Naive thymus-derived CD4-positive, alpha-beta T cell (primary cell): Measurements from ENCODE around the gene CLK1. TPM values are rescaled to one million over a fixed set of nuclear protein-coding genes. Genes with fewer than 3 reads are reported as not detected.

Source experiments
- ATAC-seq: fragments of 150-1000 bp; cut with Tn5 transposase; 2 replicates; pipeline ENCODE4 v1.10.0; 2021; ENCODE audit warnings: mild to moderate bottlenecking, moderate library complexity
- CTCF ChIA-PET: fragments of 350-600 bp; sonication (Branson Sonifier 250); formaldehyde crosslinking; loops from one replicate; lab custom pipeline; 2021; ENCODE audit warnings: antibody characterized with exemption; lab: Charles Lee
- POLR2A ChIA-PET: fragments of 350-600 bp; sonication (Branson Sonifier 250); formaldehyde crosslinking; loops from one replicate; lab custom pipeline; 2021; ENCODE audit warnings: antibody characterized with exemption, inconsistent platforms; lab: Charles Lee
- DNase-seq, 9 donors: peaks; one replicate each; pipeline versions ENCODE4 v3.0.0 to v3.0.0-alpha.2; 2020 to 2022; ENCODE audit warnings: mixed read lengths in 1 of 9
- H3K27ac ChIP-seq: one replicate; pipeline ENCODE4 v1.7.0; 2013; ENCODE audit warnings: mild to moderate bottlenecking, low read depth, low read length, moderate library complexity
- H3K27me3 ChIP-seq, 2 donors: one replicate each; pipeline ENCODE4 v1.7.0; 2013; ENCODE audit warnings: low read length in 2 of 2, mild to moderate bottlenecking in 2 of 2, moderate library complexity in 2 of 2; ENCODE audit not compliant: control insufficient read depth in 2 of 2, insufficient read depth in 2 of 2
- H3K36me3 ChIP-seq, 3 experiments: 1 replicate in 2 of 3; 2 replicates in 1 of 3; pipeline ENCODE4 v1.7.0; 2013; ENCODE audit warnings: low read length in 3 of 3, mild to moderate bottlenecking in 3 of 3, moderate library complexity in 1 of 3; ENCODE audit not compliant: insufficient read depth in 3 of 3, control insufficient read depth in 2 of 3
- H3K4me1 ChIP-seq, 2 donors: one replicate each; pipeline ENCODE4 v1.7.0; 2013; ENCODE audit warnings: low read length in 2 of 2, mild to moderate bottlenecking in 2 of 2, moderate library complexity in 1 of 2; ENCODE audit not compliant: control insufficient read depth in 2 of 2, insufficient read depth in 2 of 2
- H3K4me3 ChIP-seq: 2 replicates; pipeline ENCODE4 v1.7.0; 2013; ENCODE audit warnings: mild to moderate bottlenecking, low read length
- H3K9me3 ChIP-seq, 3 experiments: 1 replicate in 2 of 3; 2 replicates in 1 of 3; pipeline ENCODE4 v1.7.0; 2013; ENCODE audit warnings: low read length in 3 of 3; ENCODE audit not compliant: control insufficient read depth in 2 of 3
- H3K27ac Mint-ChIP-seq, 9 donors: one replicate each; pipeline ENCODE4 v1.8.0; 2020 to 2022; ENCODE audit warnings: mixed read lengths in 9 of 9, mild to moderate bottlenecking in 8 of 9, moderate library complexity in 5 of 9, inconsistent platforms in 2 of 9
- H3K27me3 Mint-ChIP-seq, 5 donors: one replicate each; pipeline ENCODE4 v1.8.0; 2021 to 2022; ENCODE audit warnings: mixed read lengths in 5 of 5, mild to moderate bottlenecking in 1 of 5
- H3K36me3 Mint-ChIP-seq, 5 donors: one replicate each; pipeline ENCODE4 v1.8.0; 2020 to 2022; ENCODE audit warnings: mixed read lengths in 5 of 5, mild to moderate bottlenecking in 3 of 5, inconsistent platforms in 1 of 5
- H3K4me1 Mint-ChIP-seq, 7 donors: one replicate each; pipeline ENCODE4 v1.8.0; 2020 to 2022; ENCODE audit warnings: mixed read lengths in 7 of 7, mild to moderate bottlenecking in 3 of 7, inconsistent platforms in 1 of 7
- H3K4me3 Mint-ChIP-seq, 10 donors: one replicate each; pipeline ENCODE4 v1.8.0; 2020 to 2022; ENCODE audit warnings: mild to moderate bottlenecking in 10 of 10, mixed read lengths in 10 of 10, moderate library complexity in 6 of 10, inconsistent platforms in 2 of 10
- H3K9me3 Mint-ChIP-seq, 11 donors: one replicate each; pipeline ENCODE4 v1.8.0; 2020 to 2022; ENCODE audit warnings: mixed read lengths in 11 of 11, mild to moderate bottlenecking in 4 of 11, inconsistent platforms in 1 of 11, moderate library complexity in 1 of 11
- intact Hi-C, 2 donors: fragments of 100-400 bp; cut with micrococcal nuclease; formaldehyde crosslinking; loops; one replicate each; pipeline ENCODE4 v1.15.1; 2023
- polyA plus RNA-seq, 2 donors: library from polyadenylated mRNA; unstranded; fragments of 300-500 nt; fragmentation: Illumina TruSeq; gene quantifications; one replicate each; pipeline ENCODE4 v1.2.3, GENCODE V29; 2021
- total RNA-seq, 6 experiments: library from RNA in 5 of 6; stranded (reverse) in 5 of 6; gene quantifications; 1 replicate in 5 of 6; 2 replicates in 1 of 6; pipeline ENCODE4 v1.2.3 and lab custom pipeline; 2021 to 2026

The CLK1 gene
- total RNA-seq (100 to 1,000 TPM; 134 to 974 (median 502) TPM), polyA plus RNA-seq (10 to 100 TPM; 24.8 to 61.6 TPM), total RNA-seq (lab: John Stamatoyannopoulos, UW) (1,216 reads per million, percentile 99 among the genes with 10 or more reads in this experiment)

- CTCF ChIA-PET = interaction anchor here (0.6 to 1.3 kb wide), 5 partner anchors 22 to 368 kb away, joined by 3 to 4 read pairs (median 3); partner anchors contain the start of gene CASP10
These were observed at the start of gene CLK1 for GRCh38 chr2:200864176-200865034. Gene CLK1, minus strand, starts transcription at chr2:200864658. Its CDS starts 2,796 bp downstream, at chr2:200861862.

GRCh38 chr2:200913654-200914053 is 49.2 kb upstream of the CLK1 start:
- ChIA-PET CTCF (interaction anchor here (0.7 kb wide), 1 partner anchor 26 kb away, joined by 4 read pairs; no protein-coding TSS in a partner anchor), POLR2A (interaction anchor here (1.1 kb wide), 1 partner anchor 8 kb away, joined by 3 read pairs; no protein-coding TSS in a partner anchor)
- intact Hi-C loops = no loop called here
- Mint-ChIP-seq H3K9me3 (no peaks in the 10 kb centered on the region), H3K36me3 (peaks cover 5 to 34% (median 20%) of the 10 kb centered on the region in 5 donors), H3K27me3 (no peaks in the 10 kb centered on the region), H3K4me3 (no peak overlapping the region), H3K4me1 (peaks cover 0 to 5% (median 0%) of the 10 kb centered on the region in 7 donors), H3K27ac (peak overlapping the region in 6 of 9 donors; percentile 2 to 54 (median 20))
- ATAC-seq = no peak
- Histone ChIP-seq H3K9me3 (no peaks in the 10 kb centered on the region), H3K36me3 (peaks cover 7 to 65% (median 10%) of the 10 kb centered on the region in 3 experiments), H3K27ac (no peak overlapping the region), H3K27me3 (no peaks in the 10 kb centered on the region), H3K4me1 (no peaks in the 10 kb centered on the region), H3K4me3 (no peak overlapping the region)
- no peak for DNase-seq

More at GRCh38 chr2:200864176-200865034, at the start of gene CLK1:
- peaks cover 23 to 26% of the 10 kb centered on the region in 2 donors for H3K4me1 ChIP-seq
- Mint-ChIP-seq H3K9me3 (peaks cover 0 to 10% (median 0%) of the 10 kb centered on the region in 11 donors), H3K4me1 (peaks cover 28 to 58% (median 48%) of the 10 kb centered on the region in 7 donors), H3K4me3 (peak within 1 kb of the TSS; percentile 89 to 98 (median 94)), H3K36me3 (peaks cover 24 to 48% (median 29%) of the 10 kb centered on the region in 5 donors), H3K27me3 (peaks cover 0 to 2% (median 0%) of the 10 kb centered on the region in 5 donors), H3K27ac (peak within 1 kb of the TSS; percentile 99 to 100 (median 100))
- intact Hi-C loops = loop anchor here (1.0 to 10.0 kb wide), 17 partner anchors 25 to 916 kb away; partner anchors contain the start of genes BZW1 (in 2 of the 2), NIF3L1 (in 2 of the 2), ORC2 (in 2 of the 2) and PPIL3 (in 2 of the 2)
- DNase-seq = peak; percentile 87 to 97 (median 94)
- H3K27me3 ChIP-seq = no peaks in the 10 kb centered on the region
- no peaks in the 10 kb centered on the region for H3K9me3 ChIP-seq
- peak; percentile 89 for ATAC-seq
- POLR2A ChIA-PET = interaction anchor here (0.6 to 3.2 kb wide), 47 partner anchors 8 to 1513 kb away, joined by 3 to 156 read pairs (median 5); partner anchors contain the start of genes ALS2, BZW1, CASP10 and CASP8
- peak within 1 kb of the TSS; percentile 98 for H3K27ac ChIP-seq
- peak within 1 kb of the TSS; percentile 100 for H3K4me3 ChIP-seq
- H3K36me3 ChIP-seq = peaks cover 3 to 36% (median 16%) of the 10 kb centered on the region in 3 experiments

- CTCF ChIA-PET = no interaction called here
- no peaks in the 10 kb centered on the region for H3K4me1 ChIP-seq
- ATAC-seq (no peak), DNase-seq (no peak)
- peaks cover 5 to 27% (median 15%) of the 10 kb centered on the region in 5 donors for H3K36me3 Mint-ChIP-seq
- no peak overlapping the region for H3K27ac ChIP-seq
- H3K36me3 ChIP-seq = peaks cover 7 to 40% (median 10%) of the 10 kb centered on the region in 3 experiments
- POLR2A ChIA-PET = no interaction called here
- no peaks in the 10 kb centered on the region for H3K9me3 Mint-ChIP-seq
- no peaks in the 10 kb centered on the region for H3K9me3 ChIP-seq
- H3K4me1 Mint-ChIP-seq = peaks cover 0 to 9% (median 0%) of the 10 kb centered on the region in 7 donors
- peak overlapping the region in 1 of 9 donors; percentile 76 for H3K27ac Mint-ChIP-seq
- H3K27me3 ChIP-seq = no peaks in the 10 kb centered on the region
- intact Hi-C loops = no loop called here
- H3K27me3 Mint-ChIP-seq = no peaks in the 10 kb centered on the region
- H3K4me3 ChIP-seq = no peak overlapping the region
- no peak overlapping the region for H3K4me3 Mint-ChIP-seq
These were observed 45.5 kb upstream of the CLK1 start for GRCh38 chr2:200909958-200910357.

GRCh38 chr2:200905618-200906296 is 41.3 kb upstream of the CLK1 start:
- H3K9me3 ChIP-seq = no peaks in the 10 kb centered on the region
- POLR2A ChIA-PET = interaction anchor here (0.7 to 1.6 kb wide), 5 partner anchors 8 to 247 kb away, joined by 3 to 7 read pairs (median 3); partner anchors contain the start of gene CLK1
- Mint-ChIP-seq H3K4me1 (peaks cover 0 to 14% (median 6%) of the 10 kb centered on the region in 7 donors), H3K4me3 (no peak overlapping the region), H3K36me3 (peaks cover 0 to 19% (median 12%) of the 10 kb centered on the region in 5 donors), H3K27ac (peak overlapping the region in 8 of 9 donors; percentile 0 to 81 (median 59)), H3K9me3 (no peaks in the 10 kb centered on the region), H3K27me3 (no peaks in the 10 kb centered on the region)
- no peaks in the 10 kb centered on the region for H3K4me1 ChIP-seq
- CTCF ChIA-PET = interaction anchor here (0.6 to 3.7 kb wide), 8 partner anchors 8 to 1272 kb away, joined by 3 to 43 read pairs (median 4); no protein-coding TSS in a partner anchor
- intact Hi-C loops = loop anchor here (1.0 kb wide), 5 partner anchors 164 to 459 kb away; no protein-coding TSS in a partner anchor
- no peak overlapping the region for H3K27ac ChIP-seq
- DNase-seq = peak in 4 of 9 donors; percentile 13 to 49 (median 28)
- peaks cover 0 to 32% (median 8%) of the 10 kb centered on the region in 3 experiments for H3K36me3 ChIP-seq
- no peak overlapping the region for H3K4me3 ChIP-seq
- ATAC-seq = peak; percentile 43
- no peaks in the 10 kb centered on the region for H3K27me3 ChIP-seq

GRCh38 chr2:200901459-200902072 is 37.1 kb upstream of the CLK1 start:
- DNase-seq (peak; percentile 18 to 83 (median 76)), ATAC-seq (peak; percentile 100)
- no peak overlapping the region for H3K27ac ChIP-seq
- CTCF ChIA-PET = interaction anchor here (0.6 to 2.1 kb wide), 11 partner anchors 26 to 361 kb away, joined by 3 to 17 read pairs (median 3); no protein-coding TSS in a partner anchor
- no peaks in the 10 kb centered on the region for H3K4me1 ChIP-seq
- H3K4me3 ChIP-seq = no peak overlapping the region
- peaks cover 14 to 27% (median 21%) of the 10 kb centered on the region in 5 donors for H3K36me3 Mint-ChIP-seq
- H3K36me3 ChIP-seq = peaks cover 5 to 68% (median 22%) of the 10 kb centered on the region in 3 experiments
- intact Hi-C loops = loop anchor here (1.0 to 5.0 kb wide), 10 partner anchors 12 to 551 kb away; partner anchors contain the start of genes NIF3L1 (in 2 of the 2), PPIL3 (in 2 of the 2), CFLAR (in 1 of the 2) and ORC2 (in 1 of the 2)
- peaks cover 0 to 27% (median 6%) of the 10 kb centered on the region in 7 donors for H3K4me1 Mint-ChIP-seq
- H3K4me3 Mint-ChIP-seq = no peak overlapping the region
- H3K27me3 ChIP-seq = no peaks in the 10 kb centered on the region
- no peaks in the 10 kb centered on the region for H3K27me3 Mint-ChIP-seq
- no peaks in the 10 kb centered on the region for H3K9me3 ChIP-seq
- POLR2A ChIA-PET = interaction anchor here (0.6 to 1.9 kb wide), 7 partner anchors 12 to 299 kb away, joined by 3 to 12 read pairs (median 3); partner anchors contain the start of genes CLK1, NIF3L1 and PPIL3
- no peaks in the 10 kb centered on the region for H3K9me3 Mint-ChIP-seq
- peak overlapping the region; percentile 4 to 86 (median 44) for H3K27ac Mint-ChIP-seq
